GM23248 (cell line): ENCODE data around the gene EMC8.

ENCODE experiments used
- EZH2 ChIP-seq: fragments of 200-600 bp; sonication (generic); IDR thresholded peaks from 2 replicates; pipeline ENCODE4 v1.6.1; 2018; ENCODE audit warnings: antibody characterized with exemption, mild to moderate bottlenecking; ENCODE audit not compliant: insufficient read depth, poor library complexity, severe bottlenecking
- EZH2phosphoT487 ChIP-seq: fragments of 200-600 bp; sonication (generic); IDR thresholded peaks from 2 replicates; pipeline ENCODE4 v1.6.1; 2018; ENCODE audit warnings: antibody characterized with exemption, moderate library complexity, mild to moderate bottlenecking, low read depth; ENCODE audit not compliant: insufficient read depth

DNA sequence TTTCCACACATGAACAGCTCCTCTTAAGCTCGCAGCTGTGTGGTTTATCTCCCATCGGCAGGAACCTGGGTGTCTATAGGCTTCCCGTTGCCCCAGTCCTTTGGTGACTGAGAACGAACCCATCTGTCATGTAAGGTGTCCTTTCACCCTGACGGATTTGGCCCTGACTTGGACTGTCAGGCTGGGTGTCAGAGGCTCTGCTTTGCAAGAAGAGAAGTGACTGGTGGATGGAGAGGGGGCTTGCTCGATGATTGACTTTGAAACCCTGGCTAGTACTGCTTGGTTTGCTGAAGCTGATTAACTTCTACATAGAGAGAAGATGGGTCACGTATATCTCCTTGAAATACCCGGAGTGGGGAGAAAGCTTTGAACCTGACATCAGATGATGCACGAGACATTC lies 43.1 kb upstream of the EMC8 start:
- TF ChIP-seq EZH2 (no peak), EZH2phosphoT487 (no peak)
